Ovary (tissue), 10 donors: Measurements from ENCODE around the gene KCNN3. TPM values are rescaled to one million over a fixed set of nuclear protein-coding genes. Genes with fewer than 3 reads are reported as not detected.

ENCODE experiments used
- DNase-seq, 5 donors: peaks; one replicate each; pipeline ENCODE4 v3.0.0-alpha.2; 2019 to 2020
- H3K27ac ChIP-seq, 2 donors: fragments of 200-600 bp; one replicate each; pipeline versions ENCODE4 v1.5.1 to v1.8.0; 2019 to 2022
- H3K27me3 ChIP-seq: fragments of 200-600 bp; one replicate; pipeline ENCODE4 v1.8.0; 2022
- H3K36me3 ChIP-seq: fragments of 200-600 bp; sonication (generic); one replicate; pipeline ENCODE4 v1.5.1; 2019
- H3K4me1 ChIP-seq: one replicate; pipeline ENCODE4 v1.8.1; 2013; ENCODE audit warnings: mild to moderate bottlenecking, moderate library complexity; ENCODE audit not compliant: insufficient read depth
- H3K4me3 ChIP-seq: fragments of 200-600 bp; sonication (generic); one replicate; pipeline ENCODE4 v1.5.1; 2017
- H3K9me3 ChIP-seq, 2 donors: fragments of 200-600 bp in 1 of 2; sonication (generic) in 1 of 2; one replicate each; pipeline versions ENCODE4 v1.5.1 to v1.8.1; 2013 to 2019; ENCODE audit warnings: mild to moderate bottlenecking in 1 of 2, moderate library complexity in 1 of 2
- EP300 ChIP-seq: sonication (generic); formaldehyde crosslinking; IDR thresholded peaks from one replicate; pipeline ENCODE4 v1.6.1; 2017; ENCODE audit warnings: antibody characterized with exemption
- POLR2A ChIP-seq: fragments of 450-650 bp; IDR thresholded peaks from one replicate; pipeline ENCODE4 v1.6.1; 2017; ENCODE audit warnings: antibody characterized with exemption, mild to moderate bottlenecking, moderate library complexity
- WGBS, 3 donors: extraction: QIAGEN DNeasy Blood & Tissue Kit in 1 of 3; methylation state at CpG; one replicate each; pipeline versions ENCODE4 v1.1.5 to v1.1.7; 2013 to 2017; 5-methylcytosine and 5-hydroxymethylcytosine counted together
- intact Hi-C, 4 donors: fragments of 100-400 bp; cut with DNase I; formaldehyde crosslinking; loops; one replicate each; pipeline versions ENCODE4 v1.11.0 to v1.15.1; 2022 to 2023
- long read RNA-seq, 3 donors: library from polyadenylated mRNA in 2 of 3; unstranded in 2 of 3; transcript quantifications; one replicate each; pipeline ENCODE4 v2.0.0 and lab custom pipeline, GENCODE V29; 2021 to 2026
- polyA plus RNA-seq, 2 donors: library from polyadenylated mRNA; stranded (reverse); fragments of 200-250 nt in 1 of 2; fragments of 350-450 nt in 1 of 2; fragmentation: Illumina TruSeq in 1 of 2; extraction: RNeasy Lipid Tissue Mini Kit (QIAGEN cat#74804) in 1 of 2; gene quantifications; one replicate each; pipeline ENCODE4 v1.2.3, GENCODE V29; 2013 to 2014
- total RNA-seq, 7 donors: library from RNA; depleted of rRNA in 2 of 7; stranded (reverse); fragments of >200 nt in 2 of 7; fragmentation: NEBNext Ultra II Directional in 3 of 7; extraction: Animal tissue kit (Norgen Biotek cat#: 25700) in 3 of 7; gene quantifications; one replicate each; pipeline versions ENCODE4 v1.1.0 to v1.2.4, GENCODE V29; 2016 to 2023
- TF ChIP-seq, protein P1 (sequence below), 3 donors: fragments of 450-650 bp in 2 of 3; fragments of 200-600 bp in 1 of 3; IDR thresholded peaks; one replicate each; pipeline versions ENCODE4 v1.5.1 to v1.8.0; 2016 to 2022; ENCODE audit warnings: antibody characterized with exemption in 3 of 3, mild to moderate bottlenecking in 1 of 3
- donor health status: DM: no; HTN: no; CAD: no; lungs with moderate emphysema.
- donor health status: DM: no; HTN: no; CAD: no.
- donor health status: Bipolar disorder and iron deficiency.
- donor health status: DM: yes; HTN: yes; CAD: no.
- donor health status: DM: no; HTN: no; CAD: no.
- donor health status: DM: yes; HTN: yes; CAD: no.

KCNN3 gene
- total RNA-seq (1 to 10 TPM in 5 of 7 donors, under 1 TPM in 2; 0.71 to 6.0 (median 1.7) TPM), polyA plus RNA-seq (1 to 10 TPM in 1 of 2 donors, under 1 TPM in 1; 0.91 to 6.1 TPM)
- long read RNA-seq, donor 1, partial matches to known transcripts, result 1 of 2 reads
- long read RNA-seq, donor 1, other reads (novel, unspliced or antisense), result 1 of 2 reads
- long read RNA-seq, donor 2, result 0 reads
- long read RNA-seq, donor 3, partial matches to known transcripts, result 0 of 1 reads
- long read RNA-seq, donor 3, other reads (novel, unspliced or antisense), result 1 of 1 reads

DNA sequence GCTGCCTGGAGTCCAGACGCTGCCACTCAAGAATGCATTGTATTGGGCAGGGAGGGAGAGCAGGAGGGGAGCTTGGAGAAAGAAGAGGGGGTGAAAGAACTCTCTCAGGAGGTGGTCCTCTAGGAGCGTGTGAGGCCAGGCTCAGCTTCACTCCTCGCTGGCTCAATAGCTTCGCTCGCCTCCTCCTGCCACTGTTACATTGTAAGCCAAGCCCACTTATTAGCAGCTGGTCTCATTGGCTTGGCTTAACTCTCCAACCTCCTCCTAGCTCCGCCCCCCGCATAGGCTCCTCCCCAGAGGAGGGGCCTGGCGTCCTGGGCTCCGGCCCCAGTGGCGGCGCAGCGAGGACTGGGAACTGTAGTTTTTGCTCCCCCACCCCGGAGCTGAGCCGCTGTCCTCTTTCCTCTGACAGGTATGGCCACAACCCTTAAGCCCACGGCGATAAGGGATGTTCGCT is at the start of gene KCNN3:
TSS of gene KCNN3 (minus strand) at position 167 of the 457 bp plus-strand sequence. CDS start 317 bp downstream, outside the sequence.
- Histone ChIP-seq H3K4me3 (peak within 1 kb of the TSS; percentile 36), H3K36me3 (no peaks in the 10 kb centered on the region), H3K27ac (no peak within 1 kb of the TSS), H3K4me1 (peaks cover 8% of the 10 kb centered on the region), H3K9me3 (no peaks in the 10 kb centered on the region), H3K27me3 (no peaks in the 10 kb centered on the region)
- WGBS, 3 donors, result 0 to 1% (median 0%) methylated on average over 17 of the region's 17 CpGs
- intact Hi-C loops, result loop anchor here in 3 of 4 donors (10.0 kb wide), 2 partner anchors 315 to 395 kb away; partner anchors contain the start of gene UBE2Q1 (in 1 of the 3)
- DNase-seq, result peak; percentile 89 to 96 (median 95)
- TF ChIP-seq EP300, result no peak

DNA sequence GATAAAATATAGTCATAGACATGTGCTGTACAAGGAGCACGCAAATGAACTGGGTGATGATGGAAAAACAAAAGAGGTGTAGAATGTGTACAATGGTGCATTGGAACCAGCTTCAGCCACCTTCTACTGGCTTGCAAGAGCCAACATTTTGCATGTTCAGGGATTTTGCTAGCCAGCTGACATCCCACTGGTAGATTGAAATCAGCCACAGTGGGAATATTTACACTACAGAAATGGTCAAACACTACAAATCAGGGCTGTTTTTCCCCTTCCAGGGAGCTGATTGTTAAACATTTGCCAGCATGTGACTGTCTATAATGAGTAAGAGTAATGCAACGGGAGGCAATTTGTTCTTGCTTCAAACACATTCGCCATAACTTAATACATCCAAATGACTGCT is 43.2 kb upstream of the KCNN3 start:
- Histone ChIP-seq H3K4me3 (no peak overlapping the region), H3K27ac (no peak overlapping the region), H3K9me3 (no peaks in the 10 kb centered on the region), H3K4me1 (peaks cover 2% of the 10 kb centered on the region), H3K36me3 (no peaks in the 10 kb centered on the region), H3K27me3 (no peaks in the 10 kb centered on the region)
- WGBS, 3 donors, result 85 to 88% (median 87%) methylated on average over 3 of the region's 3 CpGs
- DNase-seq, result no peak
- TF ChIP-seq, protein P1, sequence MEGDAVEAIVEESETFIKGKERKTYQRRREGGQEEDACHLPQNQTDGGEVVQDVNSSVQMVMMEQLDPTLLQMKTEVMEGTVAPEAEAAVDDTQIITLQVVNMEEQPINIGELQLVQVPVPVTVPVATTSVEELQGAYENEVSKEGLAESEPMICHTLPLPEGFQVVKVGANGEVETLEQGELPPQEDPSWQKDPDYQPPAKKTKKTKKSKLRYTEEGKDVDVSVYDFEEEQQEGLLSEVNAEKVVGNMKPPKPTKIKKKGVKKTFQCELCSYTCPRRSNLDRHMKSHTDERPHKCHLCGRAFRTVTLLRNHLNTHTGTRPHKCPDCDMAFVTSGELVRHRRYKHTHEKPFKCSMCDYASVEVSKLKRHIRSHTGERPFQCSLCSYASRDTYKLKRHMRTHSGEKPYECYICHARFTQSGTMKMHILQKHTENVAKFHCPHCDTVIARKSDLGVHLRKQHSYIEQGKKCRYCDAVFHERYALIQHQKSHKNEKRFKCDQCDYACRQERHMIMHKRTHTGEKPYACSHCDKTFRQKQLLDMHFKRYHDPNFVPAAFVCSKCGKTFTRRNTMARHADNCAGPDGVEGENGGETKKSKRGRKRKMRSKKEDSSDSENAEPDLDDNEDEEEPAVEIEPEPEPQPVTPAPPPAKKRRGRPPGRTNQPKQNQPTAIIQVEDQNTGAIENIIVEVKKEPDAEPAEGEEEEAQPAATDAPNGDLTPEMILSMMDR (IDR thresholded peaks at IDR 0.05), result no peak
- TF ChIP-seq EP300, result no peak
- TF ChIP-seq POLR2A, result no peak
- intact Hi-C loops, result no loop called here

DNA sequence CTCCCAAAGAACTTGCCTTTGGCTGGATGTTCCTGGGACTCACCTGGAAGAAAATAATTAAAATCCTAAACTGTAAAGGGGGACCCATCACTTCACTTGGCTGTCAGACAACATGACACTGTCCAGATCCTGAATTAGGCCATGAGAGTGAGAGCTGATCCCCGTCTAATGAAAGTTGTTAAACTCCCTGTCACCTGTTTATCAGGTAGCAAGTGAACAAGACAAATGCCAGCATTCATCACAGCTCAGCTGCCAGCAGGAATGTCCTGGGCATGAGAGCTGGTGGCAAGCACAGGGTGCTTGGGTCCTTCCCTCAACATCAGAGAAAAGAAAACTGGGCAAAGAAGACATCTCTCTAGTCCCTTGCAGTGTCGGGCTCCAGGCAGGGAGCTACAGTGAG is 42.7 kb upstream of the KCNN3 start:
- DNase-seq, result no peak
- 93 to 97% (median 93%) methylated on average over 2 of the region's 2 CpGs for WGBS, 3 donors
- no peaks in the 10 kb centered on the region for H3K27me3 ChIP-seq
- no peak overlapping the region for H3K4me3 ChIP-seq
- intact Hi-C loops, result no loop called here
- H3K27ac ChIP-seq, result no peak overlapping the region
- H3K4me1 ChIP-seq, result peaks cover 2% of the 10 kb centered on the region
- no peaks in the 10 kb centered on the region for H3K36me3 ChIP-seq
- H3K9me3 ChIP-seq, result no peaks in the 10 kb centered on the region
- TF ChIP-seq, protein P1 (IDR thresholded peaks at IDR 0.05), result no peak
- TF ChIP-seq EP300, result no peak
- TF ChIP-seq POLR2A, result no peak

DNA sequence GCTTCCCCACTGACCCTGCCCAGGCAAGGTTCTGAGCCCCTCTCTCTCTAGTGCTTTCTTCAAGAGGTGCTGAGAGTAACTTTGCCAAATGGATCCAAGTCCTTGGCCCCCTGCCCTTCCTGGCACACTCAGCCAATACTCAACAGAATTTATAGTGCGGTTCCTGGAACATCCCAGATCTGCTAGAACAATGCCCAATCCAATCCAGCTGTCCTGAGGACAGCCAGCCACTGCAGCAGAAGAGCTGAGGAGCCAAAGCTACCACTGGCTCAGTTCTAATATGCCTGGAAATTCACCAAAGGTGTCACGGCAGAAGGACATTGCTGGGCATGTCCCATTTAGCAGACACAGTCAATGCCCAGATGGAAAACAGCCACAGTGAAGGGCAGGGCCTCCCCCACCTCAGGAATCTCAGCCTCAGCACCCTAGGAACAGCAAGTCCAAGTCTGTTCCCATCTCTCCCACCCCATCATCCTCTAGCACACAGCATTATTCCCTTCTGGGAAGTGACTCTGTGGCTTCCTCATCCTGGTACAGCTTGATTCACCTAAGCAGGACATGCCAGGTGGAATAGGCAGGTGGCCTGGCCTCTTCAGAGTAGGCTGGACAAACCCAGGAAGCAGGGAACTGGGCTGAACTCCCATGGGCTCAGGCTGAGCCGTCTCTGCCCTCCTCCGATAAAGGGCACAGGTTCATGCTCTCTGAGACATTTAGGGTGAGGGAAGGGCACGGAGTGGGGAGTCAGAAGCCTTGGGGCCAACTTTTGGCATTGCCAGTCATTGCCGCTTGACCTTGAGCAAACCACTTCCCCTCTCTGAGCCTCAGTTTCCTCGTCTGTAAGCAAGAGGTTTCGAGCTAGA is 41.8 kb upstream of the KCNN3 start:
- TF ChIP-seq, protein P1 (IDR thresholded peaks at IDR 0.05), result no peak
- TF ChIP-seq POLR2A (no peak), EP300 (no peak)
- H3K9me3 ChIP-seq, result no peaks in the 10 kb centered on the region
- H3K27ac ChIP-seq, result no peak overlapping the region
- H3K27me3 ChIP-seq, result no peaks in the 10 kb centered on the region
- H3K36me3 ChIP-seq, result no peaks in the 10 kb centered on the region
- DNase-seq, result peak in 1 of 5 donors; percentile 56
- no peak overlapping the region for H3K4me3 ChIP-seq
- intact Hi-C loops, result no loop called here
- H3K4me1 ChIP-seq, result peaks cover 2% of the 10 kb centered on the region
- WGBS, 3 donors, result 84 to 88% (median 85%) methylated on average over 8 of the region's 8 CpGs
